H9 (cell line): ENCODE results near the gene TMEM163. TPM values are rescaled to one million over a fixed set of nuclear protein-coding genes. Genes with fewer than 3 reads are reported as not detected.

Experiments
- DNase-seq: peaks from one replicate; pipeline ENCODE4 v3.0.0-alpha.2; 2017
- H2AFZ ChIP-seq: one replicate; pipeline ENCODE4 v1.6.1; 2013; ENCODE audit warnings: mild to moderate bottlenecking, low read length, control low read depth, moderate library complexity
- H2AK5ac ChIP-seq: 2 replicates; pipeline ENCODE4 v1.6.1; 2013; ENCODE audit warnings: low read length, control low read depth, mixed read lengths; ENCODE audit not compliant: insufficient read length
- H2BK120ac ChIP-seq: one replicate; pipeline ENCODE4 v1.6.1; 2013; ENCODE audit warnings: low read depth, mild to moderate bottlenecking, low read length, control low read depth, inconsistent platforms; ENCODE audit not compliant: poor library complexity, severe bottlenecking
- H2BK12ac ChIP-seq: 2 replicates; pipeline ENCODE4 v1.6.1; 2013; ENCODE audit warnings: low read length, control low read depth, mixed read lengths, low read depth; ENCODE audit not compliant: insufficient read length
- H2BK15ac ChIP-seq: 2 replicates; pipeline ENCODE4 v1.6.1; 2013; ENCODE audit warnings: low read depth, low read length, control low read depth
- H2BK20ac ChIP-seq: one replicate; pipeline ENCODE4 v1.6.1; 2013; ENCODE audit warnings: low read depth, mild to moderate bottlenecking, low read length, control low read depth, inconsistent platforms; ENCODE audit not compliant: poor library complexity, severe bottlenecking
- H2BK5ac ChIP-seq: 2 replicates; pipeline ENCODE4 v1.6.1; 2013; ENCODE audit warnings: low read length, control low read depth, mixed read lengths; ENCODE audit not compliant: insufficient read length
- H3K14ac ChIP-seq: 2 replicates; pipeline ENCODE4 v1.6.1; 2013; ENCODE audit warnings: low read length, control low read depth; ENCODE audit not compliant: insufficient read depth
- H3K18ac ChIP-seq: 2 replicates; pipeline ENCODE4 v1.6.1; 2013; ENCODE audit warnings: low read depth, mild to moderate bottlenecking, mixed read lengths, low read length, control low read depth; ENCODE audit not compliant: insufficient read length
- H3K23ac ChIP-seq: 2 replicates; pipeline ENCODE4 v1.6.1; 2013; ENCODE audit warnings: low read length, control low read depth, mixed read lengths, low read depth; ENCODE audit not compliant: insufficient read length
- H3K23me2 ChIP-seq: 2 replicates; pipeline ENCODE4 v1.6.1; 2013; ENCODE audit warnings: low read depth, mild to moderate bottlenecking, mixed read lengths, low read length, control low read depth; ENCODE audit not compliant: insufficient read length, poor library complexity, severe bottlenecking
- H3K27ac ChIP-seq: 2 replicates; pipeline ENCODE4 v1.5.1; 2013; ENCODE audit warnings: low read length, control low read depth, mixed read lengths, low read depth; ENCODE audit not compliant: insufficient read length
- H3K27me3 ChIP-seq: 2 replicates; pipeline ENCODE4 v1.6.1; 2013; ENCODE audit warnings: low read length, control low read depth, inconsistent platforms; ENCODE audit not compliant: insufficient read depth
- H3K4ac ChIP-seq: 2 replicates; pipeline ENCODE4 v1.6.1; 2013; ENCODE audit warnings: low read depth, mild to moderate bottlenecking, control low read depth, inconsistent platforms, low read length, moderate library complexity
- H3K4me1 ChIP-seq: 2 replicates; pipeline ENCODE4 v1.6.1; 2013; ENCODE audit warnings: low read length, control low read depth, inconsistent platforms; ENCODE audit not compliant: insufficient read depth
- H3K4me2 ChIP-seq: 2 replicates; pipeline ENCODE4 v1.6.1; 2013; ENCODE audit warnings: low read length, control low read depth, mixed read lengths; ENCODE audit not compliant: insufficient read length, insufficient read depth
- H3K56ac ChIP-seq: 2 replicates; pipeline ENCODE4 v1.6.1; 2013; ENCODE audit warnings: low read depth, mild to moderate bottlenecking, mixed read lengths, low read length, control low read depth; ENCODE audit not compliant: insufficient read length
- H3K79me1 ChIP-seq: 2 replicates; pipeline ENCODE4 v1.6.1; 2013; ENCODE audit warnings: low read depth, mild to moderate bottlenecking, moderate library complexity, low read length, control low read depth, inconsistent platforms; ENCODE audit not compliant: insufficient read depth, poor library complexity, severe bottlenecking
- H3K79me2 ChIP-seq: 2 replicates; pipeline ENCODE4 v1.6.1; 2013; ENCODE audit warnings: low read length, control low read depth, inconsistent platforms; ENCODE audit not compliant: insufficient read depth
- H3K9ac ChIP-seq: 2 replicates; pipeline ENCODE4 v1.6.1; 2013; ENCODE audit warnings: low read length, control low read depth, mixed read lengths; ENCODE audit not compliant: insufficient read length; ENCODE audit errors: extremely low read depth
- H3K9me3 ChIP-seq: one replicate; pipeline ENCODE4 v1.6.1; 2013; ENCODE audit warnings: low read depth, low read length, inconsistent platforms; ENCODE audit not compliant: control insufficient read depth
- H3T11ph ChIP-seq: one replicate; pipeline ENCODE4 v1.6.1; 2013; ENCODE audit warnings: mild to moderate bottlenecking, low read length, control low read depth, inconsistent platforms
- H4K20me1 ChIP-seq: one replicate; pipeline ENCODE4 v1.6.1; 2013; ENCODE audit not compliant: control insufficient read depth, insufficient read length, insufficient read depth
- H4K5ac ChIP-seq: 2 replicates; pipeline ENCODE4 v1.6.1; 2013; ENCODE audit warnings: low read depth, mild to moderate bottlenecking, mixed read lengths, low read length, control low read depth; ENCODE audit not compliant: insufficient read length
- H4K8ac ChIP-seq: replicated peaks from 2 replicates; pipeline ENCODE4 v1.6.1; 2013; ENCODE audit warnings: low read length, control low read depth, mixed read lengths, low read depth; ENCODE audit not compliant: insufficient read length
- H4K91ac ChIP-seq: 2 replicates; pipeline ENCODE4 v1.6.1; 2013; ENCODE audit warnings: low read depth, mild to moderate bottlenecking, moderate library complexity, mixed read lengths, low read length, control low read depth; ENCODE audit not compliant: insufficient read length
- H3K27ac Mint-ChIP-seq, 3 experiments: 2 replicates in 2 of 3; 3 replicates in 1 of 3; pipeline ENCODE4 v1.8.0; 2020 to 2021; ENCODE audit warnings: mixed read lengths in 3 of 3, mild to moderate bottlenecking in 1 of 3, moderate library complexity in 1 of 3
- H3K27me3 Mint-ChIP-seq: 2 replicates; pipeline ENCODE4 v1.8.0; 2021; ENCODE audit warnings: low read depth, mild to moderate bottlenecking, moderate library complexity, mixed read lengths
- H3K36me3 Mint-ChIP-seq, 3 experiments: 2 replicates in 2 of 3; 3 replicates in 1 of 3; pipeline ENCODE4 v1.8.0; 2020 to 2021; ENCODE audit warnings: low read depth in 3 of 3, mixed read lengths in 3 of 3; ENCODE audit not compliant: insufficient read depth in 1 of 3
- H3K4me1 Mint-ChIP-seq, 2 experiments: 2 replicates each; pipeline ENCODE4 v1.8.0; 2020; ENCODE audit warnings: mixed read lengths in 2 of 2
- H3K4me3 Mint-ChIP-seq, 2 experiments: 2 replicates in 1 of 2; 3 replicates in 1 of 2; pipeline ENCODE4 v1.8.0; 2020 to 2021; ENCODE audit warnings: mild to moderate bottlenecking in 2 of 2, mixed read lengths in 2 of 2, moderate library complexity in 1 of 2
- H3K9me3 Mint-ChIP-seq, 2 experiments: 2 replicates in 1 of 2; 3 replicates in 1 of 2; pipeline ENCODE4 v1.8.0; 2020; ENCODE audit warnings: mild to moderate bottlenecking in 2 of 2, mixed read lengths in 2 of 2, moderate library complexity in 1 of 2
- WGBS: extraction: QIAGEN DNeasy Blood & Tissue Kit; methylation state at CpG from one replicate; pipeline ENCODE4 v1.1.7; 2013; ENCODE audit warnings: missing lambda C conversion rate, low lambda C conversion rate, mixed read lengths; ENCODE audit not compliant: insufficient read length; ENCODE audit errors: extremely low coverage; 5-methylcytosine and 5-hydroxymethylcytosine counted together
- total RNA-seq: library from RNA; stranded (reverse); gene quantifications from 2 replicates; pipeline ENCODE4 v1.2.1, GENCODE V29; 2021
- TF ChIP-seq, protein P1 (sequence below): fragments of 200-600 bp; sonication (generic); conservative IDR thresholded peaks from 3 replicates; pipeline ENCODE4 v1.8.0; 2021; ENCODE audit warnings: antibody characterized with exemption, mild to moderate bottlenecking

The TMEM163 gene
- total RNA-seq, 1 experiment from 2014 or later, result 0.39 TPM

GRCh38 chr2:134665727-134666506 is 52.9 kb downstream of the TMEM163 start:
- no peak overlapping the region for H3K14ac ChIP-seq
- H3K23ac ChIP-seq, result no peak overlapping the region
- no peaks in the 10 kb centered on the region for H3K23me2 ChIP-seq
- Mint-ChIP-seq H3K4me1 (peaks cover 2 to 6% of the 10 kb centered on the region in 2 experiments; a peak in 3 of 4 replicates), H3K27ac (peak overlapping the region in 2 of 3 experiments; percentile 34 to 54; a peak in 2 of 7 replicates), H3K9me3 (no peaks in the 10 kb centered on the region; a peak in 1 of 5 replicates), H3K4me3 (no peak overlapping the region), H3K36me3 (no peaks in the 10 kb centered on the region), H3K27me3 (peaks cover 15% of the 10 kb centered on the region)
- no peak overlapping the region for H3K18ac ChIP-seq
- H3K27me3 ChIP-seq, result no peaks in the 10 kb centered on the region
- DNase-seq, result no peak
- no peak overlapping the region for H3K4ac ChIP-seq
- H3K4me1 ChIP-seq, result no peaks in the 10 kb centered on the region; the same call in 1 of the 2 replicates
- H2AK5ac ChIP-seq, result no peak overlapping the region
- no peak overlapping the region for H4K5ac ChIP-seq
- H3K79me1 ChIP-seq, result no peaks in the 10 kb centered on the region
- no peak overlapping the region for H3T11ph ChIP-seq
- no peak overlapping the region for H2BK120ac ChIP-seq
- H2BK5ac ChIP-seq, result no peak overlapping the region
- no peak overlapping the region for H3K9ac ChIP-seq
- H3K9me3 ChIP-seq, result no peaks in the 10 kb centered on the region
- no peak overlapping the region for H2BK20ac ChIP-seq
- H3K27ac ChIP-seq, result no peak overlapping the region
- H2BK15ac ChIP-seq, result no peak overlapping the region
- no CpG with 5 or more reads among the region's 7 CpGs for WGBS
- H4K20me1 ChIP-seq, result peaks cover 2% of the 10 kb centered on the region
- no peaks in the 10 kb centered on the region; the same call in 1 of the 2 replicates for H3K79me2 ChIP-seq
- H2AFZ ChIP-seq, result no peak overlapping the region
- TF ChIP-seq, protein P1, sequence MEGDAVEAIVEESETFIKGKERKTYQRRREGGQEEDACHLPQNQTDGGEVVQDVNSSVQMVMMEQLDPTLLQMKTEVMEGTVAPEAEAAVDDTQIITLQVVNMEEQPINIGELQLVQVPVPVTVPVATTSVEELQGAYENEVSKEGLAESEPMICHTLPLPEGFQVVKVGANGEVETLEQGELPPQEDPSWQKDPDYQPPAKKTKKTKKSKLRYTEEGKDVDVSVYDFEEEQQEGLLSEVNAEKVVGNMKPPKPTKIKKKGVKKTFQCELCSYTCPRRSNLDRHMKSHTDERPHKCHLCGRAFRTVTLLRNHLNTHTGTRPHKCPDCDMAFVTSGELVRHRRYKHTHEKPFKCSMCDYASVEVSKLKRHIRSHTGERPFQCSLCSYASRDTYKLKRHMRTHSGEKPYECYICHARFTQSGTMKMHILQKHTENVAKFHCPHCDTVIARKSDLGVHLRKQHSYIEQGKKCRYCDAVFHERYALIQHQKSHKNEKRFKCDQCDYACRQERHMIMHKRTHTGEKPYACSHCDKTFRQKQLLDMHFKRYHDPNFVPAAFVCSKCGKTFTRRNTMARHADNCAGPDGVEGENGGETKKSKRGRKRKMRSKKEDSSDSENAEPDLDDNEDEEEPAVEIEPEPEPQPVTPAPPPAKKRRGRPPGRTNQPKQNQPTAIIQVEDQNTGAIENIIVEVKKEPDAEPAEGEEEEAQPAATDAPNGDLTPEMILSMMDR, result no peak
- no peak overlapping the region for H3K56ac ChIP-seq
- no peak overlapping the region for H2BK12ac ChIP-seq
- no peak overlapping the region for H4K8ac ChIP-seq
- H3K4me2 ChIP-seq, result no peak overlapping the region
- no peak overlapping the region for H4K91ac ChIP-seq
